Ramos (cell line): ENCODE measurements around the gene SNRPB.

Experiments
- in situ Hi-C: fragments of 300-500 bp; cut with MboI; formaldehyde crosslinking; loops from one replicate; pipeline ENCODE4 v1.14.3; 2022; ENCODE audit warnings: low sequenced_read_pairs; ENCODE audit not compliant: unreplicated experiment

SNRPB gene

GRCh38 chr20:2431185-2431584 is 39.4 kb downstream of the SNRPB start:
- in situ Hi-C loops = no loop called here

- in situ Hi-C loops = no loop called here
Observed at GRCh38 chr20:2430538-2430937, 40.1 kb downstream of the SNRPB start.

GRCh38 chr20:2429051-2429450 is 41.5 kb downstream of the SNRPB start:
- in situ Hi-C loops = no loop called here

GRCh38 chr20:2421247-2421646 is 49.3 kb downstream of the SNRPB start:
- in situ Hi-C loops = no loop called here

- in situ Hi-C loops = no loop called here
Observed at GRCh38 chr20:2420510-2420909, 50.1 kb downstream of the SNRPB start.

- in situ Hi-C loops = no loop called here
Observed at GRCh38 chr20:2418388-2418787, 52.2 kb downstream of the SNRPB start.

- in situ Hi-C loops = no loop called here
Observed at GRCh38 chr20:2417213-2417541, 53.4 kb downstream of the SNRPB start.

- in situ Hi-C loops = no loop called here
Observed at GRCh38 chr20:2416541-2417212, 53.9 kb downstream of the SNRPB start.
